ENCODE measurements around the gene ELK3.

ELK3 gene

GRCh38 chr12:96237465-96238077 lies 43.4 kb downstream of the ELK3 start:
- DNase-seq: peak; percentile 26

- no peak for DNase-seq
Measured at GRCh38 chr12:96238336-96239047, 44.3 kb downstream of the ELK3 start.

- DNase-seq: no peak
Measured at GRCh38 chr12:96239711-96240635, 45.8 kb downstream of the ELK3 start.

GRCh38 chr12:96240656-96241055 lies 46.5 kb downstream of the ELK3 start:
- no peak for DNase-seq

- DNase-seq: no peak
Measured at GRCh38 chr12:96241431-96241830, 47.3 kb downstream of the ELK3 start.

GRCh38 chr12:96241846-96242256 lies 47.7 kb downstream of the ELK3 start:
- no peak for DNase-seq

GRCh38 chr12:96242597-96242996 lies 48.4 kb downstream of the ELK3 start:
- DNase-seq: no peak

- DNase-seq: no peak
Measured at GRCh38 chr12:96244826-96245225, 50.7 kb downstream of the ELK3 start.

- no peak for DNase-seq
Measured at GRCh38 chr12:96246926-96247505, 52.8 kb downstream of the ELK3 start.

- no peak for DNase-seq
Measured at GRCh38 chr12:96247563-96247962, 53.4 kb downstream of the ELK3 start.

GRCh38 chr12:96248136-96248931 lies 54.2 kb downstream of the ELK3 start:
- DNase-seq: no peak

- DNase-seq: no peak
Measured at GRCh38 chr12:96249196-96250118, 55.3 kb downstream of the ELK3 start.

- no peak for DNase-seq
Measured at GRCh38 chr12:96250119-96250685, 56.0 kb downstream of the ELK3 start.

GRCh38 chr12:96255077-96255476 lies 60.9 kb downstream of the ELK3 start:
- DNase-seq: no peak

- DNase-seq: no peak
Measured at GRCh38 chr12:96256672-96257361, 62.6 kb downstream of the ELK3 start.

- no peak for DNase-seq
Measured at GRCh38 chr12:96257550-96258103, 63.5 kb downstream of the ELK3 start.

GRCh38 chr12:96258104-96258961 lies 64.2 kb downstream of the ELK3 start:
- no peak for DNase-seq

- no peak for DNase-seq
Measured at GRCh38 chr12:96260231-96260630, 66.1 kb downstream of the ELK3 start.

- DNase-seq: no peak
Measured at GRCh38 chr12:96260644-96261043, 66.5 kb downstream of the ELK3 start.
